ENCODE data around the gene BSPRY.

BSPRY gene

DNA sequence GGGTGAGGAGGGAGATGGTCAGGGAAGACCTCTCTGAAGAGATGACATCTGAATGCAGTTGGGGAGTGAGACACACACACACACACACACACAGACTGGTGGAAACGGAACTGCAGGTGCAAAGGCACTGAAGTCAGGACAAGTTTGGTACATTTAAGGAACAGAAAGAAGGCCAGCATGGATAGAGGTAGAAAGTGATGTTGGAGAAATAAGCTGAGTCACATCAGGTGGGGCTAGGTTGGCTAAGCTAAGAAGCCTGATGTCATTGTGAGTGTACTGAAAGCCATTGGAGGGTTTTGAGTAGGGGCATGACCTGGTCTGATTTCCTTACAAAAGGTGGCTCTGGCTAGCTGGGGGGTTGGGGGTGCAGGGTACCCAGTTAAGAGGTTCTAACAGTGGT is 3.1 kb downstream of the BSPRY start:
- TF ChIP-seq, protein P1, sequence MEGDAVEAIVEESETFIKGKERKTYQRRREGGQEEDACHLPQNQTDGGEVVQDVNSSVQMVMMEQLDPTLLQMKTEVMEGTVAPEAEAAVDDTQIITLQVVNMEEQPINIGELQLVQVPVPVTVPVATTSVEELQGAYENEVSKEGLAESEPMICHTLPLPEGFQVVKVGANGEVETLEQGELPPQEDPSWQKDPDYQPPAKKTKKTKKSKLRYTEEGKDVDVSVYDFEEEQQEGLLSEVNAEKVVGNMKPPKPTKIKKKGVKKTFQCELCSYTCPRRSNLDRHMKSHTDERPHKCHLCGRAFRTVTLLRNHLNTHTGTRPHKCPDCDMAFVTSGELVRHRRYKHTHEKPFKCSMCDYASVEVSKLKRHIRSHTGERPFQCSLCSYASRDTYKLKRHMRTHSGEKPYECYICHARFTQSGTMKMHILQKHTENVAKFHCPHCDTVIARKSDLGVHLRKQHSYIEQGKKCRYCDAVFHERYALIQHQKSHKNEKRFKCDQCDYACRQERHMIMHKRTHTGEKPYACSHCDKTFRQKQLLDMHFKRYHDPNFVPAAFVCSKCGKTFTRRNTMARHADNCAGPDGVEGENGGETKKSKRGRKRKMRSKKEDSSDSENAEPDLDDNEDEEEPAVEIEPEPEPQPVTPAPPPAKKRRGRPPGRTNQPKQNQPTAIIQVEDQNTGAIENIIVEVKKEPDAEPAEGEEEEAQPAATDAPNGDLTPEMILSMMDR (IDR thresholded peaks at IDR 0.05; ENCODE audit: control extremely low read depth, extremely low read depth, low read depth, missing control alignments), result no peak
- DNase-seq (ENCODE audit: extremely low spot score), result no peak
- CTCF ChIA-PET, result interaction anchor here (1.5 to 4.4 kb wide), 4 partner anchors 11 to 20 kb away, joined by 4 to 22 read pairs (median 6); partner anchors contain the start of gene WDR31
- POLR2A ChIA-PET, result no interaction called here

DNA sequence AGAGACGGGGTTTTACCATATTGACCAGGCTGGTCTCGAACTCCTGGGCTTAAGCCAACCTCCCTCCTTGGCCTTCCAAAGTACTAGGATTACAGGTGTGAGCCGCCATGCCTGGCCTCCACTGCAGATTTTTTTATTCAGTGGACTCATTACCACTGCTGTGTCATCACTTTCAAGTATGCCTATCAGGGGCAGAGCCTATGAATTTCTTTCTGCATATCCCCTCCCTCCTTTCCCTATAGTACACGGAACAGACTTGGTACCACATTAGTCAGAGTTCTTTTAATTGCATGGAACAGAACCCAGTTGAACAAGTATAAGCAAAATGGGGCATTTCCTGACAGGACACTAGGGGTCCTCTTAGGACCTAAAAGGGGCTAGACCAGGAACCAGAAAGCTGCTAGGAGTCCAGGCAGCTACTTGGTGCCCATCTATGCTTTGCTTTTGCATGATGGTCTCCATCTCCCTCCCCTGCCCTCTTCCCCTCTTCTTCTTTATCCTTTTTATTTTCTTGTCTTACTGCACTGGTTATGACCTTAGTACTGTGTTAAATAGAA is 5.8 kb downstream of the BSPRY start:
- DNase-seq (ENCODE audit: extremely low spot score), result no peak
- ChIA-PET POLR2A (no interaction called here), CTCF (interaction anchor here (1.4 to 1.5 kb wide), 2 partner anchors 10 to 32 kb away, joined by 3 read pairs; no protein-coding TSS in a partner anchor)
- TF ChIP-seq, protein P1 (IDR thresholded peaks at IDR 0.05; ENCODE audit: control extremely low read depth, extremely low read depth, low read depth, missing control alignments), result peak; percentile 33

DNA sequence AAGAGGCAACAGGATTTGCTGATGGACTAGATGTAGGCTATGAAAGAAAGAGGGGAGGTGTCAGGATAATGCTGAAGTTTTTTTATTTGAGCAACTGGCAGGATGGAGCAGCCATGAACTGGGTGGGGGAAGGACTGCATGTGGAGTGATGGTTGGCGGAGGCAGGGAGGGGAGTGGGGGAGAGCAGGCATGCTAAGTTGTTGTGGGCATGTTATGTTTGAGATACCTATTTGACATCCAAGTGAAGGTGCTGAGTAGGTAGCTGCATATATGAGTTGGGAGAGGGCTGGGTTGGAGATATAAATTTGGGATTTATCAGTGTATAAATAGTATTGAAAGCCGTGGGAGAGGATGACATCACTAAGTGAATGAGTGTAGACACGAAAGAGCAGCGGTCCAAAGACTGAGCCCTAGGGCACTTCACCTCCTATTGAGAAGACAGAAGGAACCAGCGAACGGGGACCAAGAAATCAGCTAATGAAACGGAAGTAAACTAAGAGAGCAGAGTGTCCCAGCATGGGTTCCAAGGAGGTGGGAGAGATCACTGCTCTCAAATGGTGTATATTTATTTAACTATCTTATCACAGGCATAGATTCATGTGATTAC is 7.4 kb downstream of the BSPRY start:
- TF ChIP-seq, protein P1 (IDR thresholded peaks at IDR 0.05; ENCODE audit: control extremely low read depth, extremely low read depth, low read depth, missing control alignments), result no peak
- DNase-seq (ENCODE audit: extremely low spot score), result no peak
- POLR2A ChIA-PET, result interaction anchor here (0.8 kb wide), 1 partner anchor 53 kb away, joined by 4 read pairs; the partner anchor contains the start of genes C9orf43 and POLE3
- CTCF ChIA-PET, result interaction anchor here (1.0 kb wide), 1 partner anchor 43 kb away, joined by 4 read pairs; no protein-coding TSS in a partner anchor

DNA sequence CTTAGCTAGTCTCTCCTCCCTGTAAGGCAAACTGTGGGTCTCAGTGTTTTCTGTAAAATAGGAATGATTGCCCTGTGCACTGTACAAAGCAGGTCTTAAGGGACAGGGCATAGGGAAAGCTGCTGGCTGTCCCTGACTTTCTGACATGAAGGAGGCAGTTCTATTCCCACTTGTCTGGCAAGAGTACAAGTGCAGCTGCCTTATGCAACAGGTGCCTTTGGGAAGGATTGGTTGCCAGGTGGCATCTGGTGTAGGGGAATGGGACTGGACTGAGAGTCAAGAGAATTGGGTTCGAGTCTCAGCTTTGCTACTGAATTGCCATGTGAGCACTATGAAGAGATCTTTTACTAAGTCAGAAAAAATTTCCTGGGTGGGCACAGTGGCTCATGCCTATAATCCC is 10.0 kb downstream of the BSPRY start:
- TF ChIP-seq, protein P1 (IDR thresholded peaks at IDR 0.05; ENCODE audit: control extremely low read depth, extremely low read depth, low read depth, missing control alignments), result no peak
- no peak for DNase-seq (ENCODE audit: extremely low spot score)
- ChIA-PET CTCF (interaction anchor here (1.0 to 3.6 kb wide), 4 partner anchors 10 to 299 kb away, joined by 3 to 15 read pairs (median 5); partner anchors contain the start of genes ALAD and BSPRY), POLR2A (no interaction called here)

DNA sequence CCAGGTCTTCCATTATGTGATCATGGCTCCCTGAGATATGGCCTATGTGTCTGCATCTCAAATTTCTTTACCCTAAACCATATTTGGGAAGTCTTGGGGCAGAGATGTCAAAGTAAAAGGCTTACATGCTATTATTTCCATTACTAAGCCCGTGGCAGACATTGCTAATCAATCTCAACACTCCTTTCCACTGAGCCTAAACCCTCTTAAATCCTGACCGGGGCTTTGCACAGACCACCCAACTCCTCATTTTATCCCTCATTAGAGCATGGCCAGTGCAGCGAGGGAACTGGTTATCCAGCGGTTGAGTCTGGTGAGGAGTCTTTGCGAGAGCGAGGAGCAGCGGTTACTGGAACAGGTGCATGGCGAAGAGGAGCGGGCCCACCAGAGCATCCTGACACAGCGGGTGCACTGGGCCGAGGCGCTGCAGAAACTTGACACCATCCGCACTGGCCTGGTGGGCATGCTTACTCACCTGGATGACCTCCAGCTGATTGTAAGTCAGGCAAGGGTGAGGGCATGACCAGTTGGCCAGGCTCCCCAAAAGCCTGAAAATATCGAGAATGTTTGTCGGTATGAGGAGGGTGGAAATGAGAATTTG is 11.0 kb downstream of the BSPRY start:
- no peak for DNase-seq (ENCODE audit: extremely low spot score)
- CTCF ChIA-PET, result interaction anchor here (3.6 kb wide), 1 partner anchor 11 kb away, joined by 15 read pairs; the partner anchor contains the start of gene BSPRY
- POLR2A ChIA-PET, result no interaction called here
- TF ChIP-seq, protein P1 (IDR thresholded peaks at IDR 0.05; ENCODE audit: control extremely low read depth, extremely low read depth, low read depth, missing control alignments), result no peak

DNA sequence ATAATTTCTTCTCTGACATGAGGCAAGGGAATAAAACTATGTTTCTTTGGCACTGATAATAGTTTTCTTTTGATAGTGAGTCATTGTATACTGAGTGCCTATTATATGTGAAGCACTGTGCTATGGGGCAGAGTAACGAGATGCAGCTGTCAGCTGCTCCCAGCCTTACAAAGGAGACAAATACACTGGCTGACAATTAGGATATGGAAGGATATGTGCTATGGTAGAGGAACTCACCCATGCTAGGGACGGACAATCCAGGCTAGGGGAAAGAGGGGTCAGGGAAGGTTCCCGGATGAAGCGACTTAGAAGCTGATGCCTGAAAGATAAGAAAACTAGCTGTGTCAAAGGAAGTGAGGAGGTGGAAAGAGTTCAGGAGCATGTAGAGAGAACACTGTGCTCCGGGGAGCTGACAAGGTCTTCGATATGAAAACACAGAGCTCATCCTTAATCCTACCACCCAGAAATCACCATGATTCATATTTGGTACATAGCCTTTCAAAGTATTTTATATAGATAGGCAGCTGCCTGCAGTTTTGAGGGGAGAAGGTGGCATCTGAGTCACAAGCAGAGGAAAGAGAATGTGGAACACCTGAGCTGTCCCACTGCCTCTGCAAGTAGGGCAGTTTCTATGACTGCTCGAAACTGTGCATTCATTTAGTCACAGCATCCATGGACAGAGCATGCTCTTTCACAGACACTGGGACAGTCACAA is 12.1 kb downstream of the BSPRY start:
- CTCF ChIA-PET, result interaction anchor here (1.0 to 3.6 kb wide), 2 partner anchors 12 to 13 kb away, joined by 3 to 15 read pairs; partner anchors contain the start of gene BSPRY
- POLR2A ChIA-PET, result no interaction called here
- TF ChIP-seq, protein P1 (IDR thresholded peaks at IDR 0.05; ENCODE audit: control extremely low read depth, extremely low read depth, low read depth, missing control alignments), result no peak
- DNase-seq (ENCODE audit: extremely low spot score), result no peak

Data from GM10248 (cell line).